ENCODE data around the gene MTARC1.
A peak's percentile ranks its signal among the peaks of the same experiment; 100 is the strongest.

Gene MTARC1

GRCh38 chr1:220786337-220787068 is at the start of gene MTARC1:
Gene MTARC1, plus strand, starts transcription at chr1:220786913. Its CDS starts 32 bp downstream, at chr1:220786945.
- DNase-seq, result peak; percentile 49

- no peak for DNase-seq
Observed at GRCh38 chr1:220741349-220741748, 45.4 kb upstream of the MTARC1 start.

GRCh38 chr1:220741825-220742224 is 44.9 kb upstream of the MTARC1 start:
- DNase-seq, result no peak

- no peak for DNase-seq
Observed at GRCh38 chr1:220742520-220742919, 44.2 kb upstream of the MTARC1 start.

GRCh38 chr1:220746851-220747250 is 39.9 kb upstream of the MTARC1 start:
- DNase-seq, result no peak

- DNase-seq, result no peak
Observed at GRCh38 chr1:220747437-220748088, 39.1 kb upstream of the MTARC1 start.

- peak; percentile 21 for DNase-seq
Observed at GRCh38 chr1:220748089-220748934, 38.4 kb upstream of the MTARC1 start, which contains the start of gene MTARC2. Gene MTARC2, plus strand, starts transcription at chr1:220748322. Its CDS starts 210 bp downstream, at chr1:220748532.

- no peak for DNase-seq
Observed at GRCh38 chr1:220748936-220749335, 37.8 kb upstream of the MTARC1 start.

- DNase-seq, result no peak
Observed at GRCh38 chr1:220750131-220750515, 36.6 kb upstream of the MTARC1 start.

- no peak for DNase-seq
Observed at GRCh38 chr1:220751111-220751510, 35.6 kb upstream of the MTARC1 start.

GRCh38 chr1:220754212-220754917 is 32.3 kb upstream of the MTARC1 start:
- DNase-seq, result no peak

- no peak for DNase-seq
Observed at GRCh38 chr1:220754918-220755295, 31.8 kb upstream of the MTARC1 start.

- no peak for DNase-seq
Observed at GRCh38 chr1:220755309-220755708, 31.4 kb upstream of the MTARC1 start.

GRCh38 chr1:220757441-220757840 is 29.3 kb upstream of the MTARC1 start:
- no peak for DNase-seq

- DNase-seq, result no peak
Observed at GRCh38 chr1:220759147-220759546, 27.6 kb upstream of the MTARC1 start.

- DNase-seq, result no peak
Observed at GRCh38 chr1:220761688-220762427, 24.9 kb upstream of the MTARC1 start.

- DNase-seq, result no peak
Observed at GRCh38 chr1:220764757-220765156, 22.0 kb upstream of the MTARC1 start.

GRCh38 chr1:220767312-220768125 is 19.2 kb upstream of the MTARC1 start:
- no peak for DNase-seq

- DNase-seq, result peak; percentile 48
Observed at GRCh38 chr1:220768126-220768601, 18.5 kb upstream of the MTARC1 start.

GRCh38 chr1:220769205-220769604 is 17.5 kb upstream of the MTARC1 start:
- DNase-seq, result no peak

Measured in hematopoietic multipotent progenitor cell treated with erythropoietin and hydrocortisone succinate and interleukin-3 and kit ligand, for 8 days (in vitro differentiated cells).